Calu3 (cell line): ENCODE results near the gene DDAH2. TPM values are rescaled to one million over a fixed set of nuclear protein-coding genes. Genes with fewer than 3 reads are reported as not detected.

Experiments
- BruUV-seq: library from RNA; stranded (reverse); fragments of 400-500 nt; replicated peaks from 2 replicates; lab custom pipeline; 2021; lab: Mats Ljungman, UMichigan
- CTCF ChIA-PET: fragments of 300-600 bp; sonication (Branson Sonifier 250); formaldehyde crosslinking; loops from one replicate; lab custom pipeline; 2022; ENCODE audit warnings: antibody characterized with exemption; lab: Charles Lee
- DNase-seq: peaks from one replicate; pipeline ENCODE4 v3.0.0; 2022
- H3K27ac Mint-ChIP-seq: one replicate; pipeline ENCODE4 v1.8.0; 2022; ENCODE audit warnings: mixed read lengths; ENCODE audit not compliant: unreplicated experiment
- H3K27me3 Mint-ChIP-seq: one replicate; pipeline ENCODE4 v1.8.0; 2022; ENCODE audit warnings: mixed read lengths; ENCODE audit not compliant: unreplicated experiment
- H3K36me3 Mint-ChIP-seq: one replicate; pipeline ENCODE4 v1.8.0; 2022; ENCODE audit warnings: mild to moderate bottlenecking, moderate library complexity, mixed read lengths; ENCODE audit not compliant: insufficient read depth, unreplicated experiment
- H3K4me1 Mint-ChIP-seq: one replicate; pipeline ENCODE4 v1.8.0; 2022; ENCODE audit warnings: mild to moderate bottlenecking, low read depth, mixed read lengths; ENCODE audit not compliant: unreplicated experiment
- H3K4me3 Mint-ChIP-seq: one replicate; pipeline ENCODE4 v1.8.0; 2022; ENCODE audit warnings: mild to moderate bottlenecking, low read depth, moderate library complexity, mixed read lengths; ENCODE audit not compliant: unreplicated experiment
- H3K9me3 Mint-ChIP-seq: one replicate; pipeline ENCODE4 v1.8.0; 2022; ENCODE audit warnings: low read depth, mixed read lengths; ENCODE audit not compliant: unreplicated experiment
- CTCF ChIP-seq: fragments of 200-600 bp; IDR thresholded peaks from one replicate; pipeline ENCODE4 v1.8.0; 2022; ENCODE audit warnings: antibody characterized with exemption; ENCODE audit not compliant: unreplicated experiment
- intact Hi-C: fragments of 100-400 bp; cut with micrococcal nuclease; formaldehyde crosslinking; loops from one replicate; pipeline ENCODE4 v1.10.0; 2022; ENCODE audit not compliant: unreplicated experiment
- total RNA-seq: library from RNA; stranded (reverse); gene quantifications from 2 replicates; pipeline ENCODE4 v1.2.3, GENCODE V29; 2022

Gene DDAH2
- total RNA-seq, 1 experiment from 2014 or later: 81.4 TPM

- no peak overlapping the region for H3K27ac Mint-ChIP-seq
- H3K4me1 Mint-ChIP-seq: no peaks in the 10 kb centered on the region
- CTCF ChIA-PET: interaction anchor here (1.0 kb wide), 1 partner anchor 11 kb away, joined by 5 read pairs; the partner anchor contains the start of gene MSH5
- BruUV-seq: TSS peak; percentile 5
- intact Hi-C loops: no loop called here
- TF ChIP-seq CTCF: no peak
- no peaks in the 10 kb centered on the region for H3K27me3 Mint-ChIP-seq
- H3K9me3 Mint-ChIP-seq: no peaks in the 10 kb centered on the region
- no peak overlapping the region for H3K4me3 Mint-ChIP-seq
- peaks cover 42% of the 10 kb centered on the region for H3K36me3 Mint-ChIP-seq
- DNase-seq: no peak
These were observed 21.4 kb upstream of the DDAH2 start for GRCh38 chr6:31750411-31751022.

- H3K27ac Mint-ChIP-seq: no peak overlapping the region
- H3K9me3 Mint-ChIP-seq: no peaks in the 10 kb centered on the region
- no peaks in the 10 kb centered on the region for H3K4me1 Mint-ChIP-seq
- no peak for TF ChIP-seq CTCF
- H3K27me3 Mint-ChIP-seq: no peaks in the 10 kb centered on the region
- CTCF ChIA-PET: interaction anchor here (1.0 kb wide), 1 partner anchor 10 kb away, joined by 5 read pairs; the partner anchor contains the start of gene MSH5
- BruUV-seq: no TSS peak
- intact Hi-C loops: no loop called here
- peaks cover 49% of the 10 kb centered on the region for H3K36me3 Mint-ChIP-seq
- no peak for DNase-seq
- H3K4me3 Mint-ChIP-seq: no peak overlapping the region
These were observed 20.4 kb upstream of the DDAH2 start for GRCh38 chr6:31749301-31750036.

- no TSS peak for BruUV-seq
- Mint-ChIP-seq H3K36me3 (peaks cover 81% of the 10 kb centered on the region), H3K27ac (no peak overlapping the region), H3K27me3 (no peaks in the 10 kb centered on the region), H3K9me3 (no peaks in the 10 kb centered on the region), H3K4me1 (peaks cover 22% of the 10 kb centered on the region), H3K4me3 (no peak overlapping the region)
- DNase-seq: no peak
- no peak for TF ChIP-seq CTCF
- intact Hi-C loops: no loop called here
- CTCF ChIA-PET: no interaction called here
These were observed 15.3 kb upstream of the DDAH2 start for GRCh38 chr6:31744422-31744821.

- Mint-ChIP-seq H3K36me3 (peaks cover 85% of the 10 kb centered on the region), H3K27ac (no peak overlapping the region), H3K4me3 (no peak overlapping the region), H3K4me1 (peaks cover 38% of the 10 kb centered on the region), H3K27me3 (no peaks in the 10 kb centered on the region), H3K9me3 (no peaks in the 10 kb centered on the region)
- no TSS peak for BruUV-seq
- CTCF ChIA-PET: interaction anchor here (0.7 kb wide), 1 partner anchor 155 kb away, joined by 3 read pairs; no protein-coding TSS in a partner anchor
- DNase-seq: no peak
- intact Hi-C loops: no loop called here
- no peak for TF ChIP-seq CTCF
These were observed 13.8 kb upstream of the DDAH2 start for GRCh38 chr6:31742894-31743293.
